KG1 (cell line): ENCODE measurements around the gene CCP110.

ENCODE experiments used
- DNase-seq: peaks from one replicate; lab custom pipeline; 2025; lab: John Stamatoyannopoulos, UW

Gene CCP110

GRCh38 chr16:19523559-19524355, at the start of gene CCP110:
Gene CCP110 (plus strand): TSS chr16:19523942. CDS start chr16:19527882, 3,940 bp downstream.
- peak; percentile 94 for DNase-seq

GRCh38 chr16:19474617-19475016, 49.1 kb upstream of the CCP110 start:
- DNase-seq = no peak

DNA sequence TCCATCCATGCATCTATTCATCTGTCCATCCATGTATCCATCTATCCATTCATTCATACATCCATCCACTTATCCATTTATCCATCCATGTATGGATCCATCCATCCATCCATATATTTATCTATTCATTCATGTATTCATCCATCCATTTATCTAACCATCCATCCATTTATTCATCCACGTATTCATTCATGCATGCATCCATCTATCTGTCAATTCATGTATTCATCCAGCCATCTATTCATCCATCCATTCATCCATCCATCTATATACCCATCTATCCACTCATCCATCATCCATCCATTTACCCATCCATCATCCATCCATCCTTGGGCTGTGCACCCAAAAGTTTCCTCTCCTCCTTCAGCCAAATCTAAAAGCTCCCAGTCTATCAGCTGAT, 45.2 kb upstream of the CCP110 start:
- no peak for DNase-seq

DNA sequence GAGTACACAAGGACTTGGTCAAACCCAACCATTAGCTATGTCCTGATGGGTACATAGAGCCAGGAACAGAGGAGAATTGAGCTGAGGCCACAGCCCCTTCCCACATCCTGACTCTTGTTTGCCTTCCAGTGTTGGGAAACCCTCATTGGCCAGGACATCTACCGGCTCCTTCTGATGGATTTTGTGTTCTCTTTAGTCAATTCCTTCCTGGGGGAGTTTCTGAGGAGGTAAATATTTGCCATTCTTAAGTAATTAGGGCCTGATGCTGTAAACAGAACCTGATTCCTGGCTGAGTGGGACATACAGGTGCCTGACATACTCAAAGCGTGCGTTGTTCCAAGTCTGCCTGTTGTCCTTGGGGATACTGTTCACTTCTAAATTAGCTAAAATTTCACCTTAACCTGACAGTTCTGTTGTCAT, 44.4 kb upstream of the CCP110 start:
- DNase-seq = no peak

GRCh38 chr16:19481296-19481695, 42.4 kb upstream of the CCP110 start:
- DNase-seq = no peak

GRCh38 chr16:19481769-19482168, 42.0 kb upstream of the CCP110 start:
- no peak for DNase-seq

DNA sequence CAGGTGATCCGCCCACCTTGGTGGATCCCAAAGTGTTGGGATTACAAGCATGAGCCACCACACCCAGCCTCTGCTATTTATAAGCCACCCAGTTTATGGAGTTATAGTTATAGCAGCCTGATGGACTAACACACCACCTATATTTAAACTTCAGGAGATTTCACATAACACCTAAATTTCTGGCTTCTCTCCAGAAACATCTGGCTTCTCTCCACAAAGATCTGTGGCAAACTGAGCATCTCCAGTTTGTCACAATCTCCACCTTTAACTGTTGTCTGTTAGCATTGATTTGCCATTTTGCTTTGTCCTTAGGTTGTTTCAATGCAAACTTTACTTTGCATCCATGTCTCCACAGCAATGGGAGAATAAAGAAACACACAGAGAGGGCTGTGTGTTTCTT, 41.5 kb upstream of the CCP110 start:
- DNase-seq = no peak

GRCh38 chr16:19484096-19484495, 39.6 kb upstream of the CCP110 start:
- no peak for DNase-seq

DNA sequence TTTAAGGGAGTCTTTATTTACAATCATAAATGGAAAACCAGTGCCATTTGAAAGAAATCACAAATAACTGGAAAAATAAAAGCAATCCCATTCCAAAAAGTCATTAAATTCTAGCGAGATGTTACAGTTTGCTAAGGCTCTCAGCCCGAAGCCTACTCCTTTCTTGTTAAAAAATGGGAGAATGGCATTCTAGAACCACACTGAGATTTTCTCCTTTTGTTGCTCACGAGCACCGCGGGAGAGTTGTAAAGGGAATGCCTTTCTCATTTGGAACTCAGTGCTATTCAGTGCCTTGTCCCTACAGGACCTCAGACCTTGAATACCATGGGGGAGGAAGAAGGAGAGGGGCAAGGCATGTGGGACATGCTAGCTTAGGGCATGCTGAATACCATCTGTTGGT, 38.1 kb upstream of the CCP110 start:
- no peak for DNase-seq

- no peak for DNase-seq
Observed at GRCh38 chr16:19486051-19486450, 37.7 kb upstream of the CCP110 start.

GRCh38 chr16:19486750-19487325, 36.9 kb upstream of the CCP110 start:
- DNase-seq = no peak

DNA sequence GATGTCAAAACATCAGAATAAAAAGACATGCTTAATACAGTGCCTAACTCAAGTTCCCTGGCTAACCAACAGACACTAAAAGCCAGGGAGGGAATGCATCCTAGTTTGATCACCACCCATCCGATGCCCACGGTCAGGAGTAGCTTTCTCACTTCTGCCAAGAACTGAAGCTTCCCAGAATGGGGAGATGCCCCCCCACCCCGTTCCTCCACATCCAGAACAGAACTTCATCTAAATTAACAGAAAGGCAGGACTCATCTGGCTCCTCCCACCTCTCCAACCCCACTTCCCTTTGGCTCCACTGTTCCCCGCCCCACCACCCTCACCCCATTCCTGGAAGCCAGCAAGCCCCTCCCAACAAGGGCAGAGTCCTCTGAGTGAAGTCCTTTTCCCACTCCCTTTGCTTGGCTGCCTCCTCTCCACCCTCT, 35.5 kb upstream of the CCP110 start:
- no peak for DNase-seq

- DNase-seq = no peak
Observed at GRCh38 chr16:19490619-19491018, 33.1 kb upstream of the CCP110 start.

DNA sequence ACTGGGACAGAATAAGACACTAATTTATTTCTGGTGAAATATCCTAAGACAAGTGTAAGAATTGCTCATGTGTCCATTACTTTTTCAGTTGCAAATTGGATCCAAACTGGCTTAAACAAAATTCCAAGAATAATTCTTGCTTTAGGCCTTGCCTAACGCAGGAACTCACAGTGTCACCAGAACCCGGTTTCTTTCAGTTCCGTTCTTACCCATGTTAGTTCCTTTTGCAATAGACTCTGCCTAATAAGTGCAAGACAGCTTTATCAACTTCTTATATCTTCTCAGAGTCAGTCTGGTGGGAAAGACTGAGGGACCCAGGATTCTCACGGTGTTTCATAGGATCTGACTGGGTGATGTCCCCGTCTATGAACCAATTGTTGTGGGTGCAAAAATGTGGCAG, 26.6 kb upstream of the CCP110 start:
- DNase-seq = no peak

DNA sequence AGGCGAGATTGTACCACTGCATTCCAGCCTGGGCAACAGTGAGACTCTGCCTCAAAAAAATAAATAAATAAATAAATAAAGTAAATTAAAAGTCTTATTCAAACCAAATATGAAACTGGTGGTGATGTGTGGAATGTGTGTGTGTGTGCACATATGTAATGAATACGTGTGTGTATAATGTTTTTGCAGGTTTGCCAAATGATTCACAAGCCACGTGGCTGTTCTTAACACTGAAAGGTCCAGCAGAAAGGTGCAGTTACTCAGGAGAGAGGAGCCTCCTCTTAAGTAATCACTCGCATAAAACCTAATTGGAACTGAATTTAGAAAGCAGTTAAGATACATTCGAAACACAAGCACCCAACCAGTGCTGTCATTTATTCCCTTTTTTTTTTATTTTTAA, 24.7 kb upstream of the CCP110 start:
- DNase-seq = no peak

GRCh38 chr16:19499481-19499880, 24.3 kb upstream of the CCP110 start:
- DNase-seq = no peak

GRCh38 chr16:19502395-19503131, 21.2 kb upstream of the CCP110 start:
- peak; percentile 15 for DNase-seq

DNA sequence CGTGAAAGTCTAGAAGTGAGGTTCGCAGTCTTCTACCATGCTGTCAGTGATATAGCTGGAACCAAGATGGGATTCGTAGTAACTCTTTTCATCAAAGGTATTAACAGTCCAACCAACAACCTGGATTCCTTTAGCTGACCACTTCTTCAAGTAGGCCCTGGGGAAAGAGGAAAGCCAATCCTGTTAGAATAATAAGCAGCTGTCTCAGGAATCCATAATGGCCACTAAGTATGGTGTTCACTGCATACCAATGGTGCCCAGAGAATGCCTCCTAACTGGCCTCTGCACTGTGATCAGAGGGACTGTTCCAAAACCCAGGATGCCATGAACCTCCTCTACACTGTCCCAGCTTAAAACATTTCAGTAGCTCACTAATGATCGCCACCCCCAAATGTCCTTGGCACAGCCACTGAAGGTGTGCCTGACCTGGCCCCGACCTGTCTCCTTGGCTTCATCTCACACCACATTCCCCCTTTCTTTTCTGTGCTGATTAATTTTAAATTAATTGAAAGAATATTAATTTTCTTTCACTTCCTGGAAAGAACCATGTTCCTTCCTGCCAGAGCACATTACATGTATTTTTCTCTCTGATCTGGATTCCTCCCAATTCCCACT, 20.2 kb upstream of the CCP110 start:
- DNase-seq = no peak

GRCh38 chr16:19505600-19506303, 18.0 kb upstream of the CCP110 start:
- DNase-seq = no peak

- DNase-seq = no peak
Observed at GRCh38 chr16:19506965-19507364, 16.8 kb upstream of the CCP110 start.

DNA sequence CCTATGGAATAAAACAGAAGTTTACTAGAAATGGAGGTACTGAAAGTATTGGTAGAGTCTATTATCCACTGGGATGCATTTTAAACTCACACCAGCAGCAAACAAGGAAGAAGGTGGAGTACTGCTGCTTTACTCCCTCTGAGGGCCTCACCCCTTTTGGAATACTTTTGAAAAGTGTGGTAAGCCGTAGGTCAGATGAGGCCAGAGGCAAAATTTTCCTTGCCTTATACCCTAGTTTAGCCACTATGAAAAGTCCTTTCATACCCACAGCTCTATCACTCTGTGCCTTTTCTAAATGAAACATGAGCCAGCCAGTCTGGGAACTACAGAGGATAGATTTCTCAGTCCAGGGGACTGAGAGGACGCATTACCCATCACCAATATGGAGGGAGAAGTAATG, 15.9 kb upstream of the CCP110 start:
- no peak for DNase-seq

GRCh38 chr16:19512297-19512696, 11.4 kb upstream of the CCP110 start:
- DNase-seq = no peak
